Endometrium (tissue), 2 donors: ENCODE results near the gene ZNF677.
A peak's percentile ranks its signal among the peaks of the same experiment; 100 is the strongest.
"Not testable (repeated sequence)": the region's sequence is repeated elsewhere in the genome, so short reads cannot be mapped to it uniquely, and the experiment has no call there.

Experiments
- FAIRE-seq: peaks from 2 replicates; lab custom pipeline; 2012; peaks lifted over from hg19 to GRCh38; lab: Jason Lieb, UNC
- donor health status: control.
- donor health status: control.

Gene ZNF677

GRCh38 chr19:53254411-53255341, at the start of gene ZNF677:
ZNF677 (minus strand) TSS chr19:53254873; CDS start chr19:53251550, 3,323 bp downstream.
- FAIRE-seq, result no peak

- FAIRE-seq, result not testable (repeated sequence)
Measured at GRCh38 chr19:53301341-53301740, 46.7 kb upstream of the ZNF677 start.

GRCh38 chr19:53294786-53295441, 40.2 kb upstream of the ZNF677 start:
- no peak for FAIRE-seq

GRCh38 chr19:53290758-53291549, 36.3 kb upstream of the ZNF677 start:
- FAIRE-seq, result no peak

GRCh38 chr19:53285087-53285486, 30.4 kb upstream of the ZNF677 start:
- no peak for FAIRE-seq

GRCh38 chr19:53281947-53282346, 27.3 kb upstream of the ZNF677 start:
- not testable (repeated sequence) for FAIRE-seq

- FAIRE-seq, result no peak
Measured at GRCh38 chr19:53275480-53275879, 20.8 kb upstream of the ZNF677 start.

GRCh38 chr19:53272044-53272443, 17.4 kb upstream of the ZNF677 start:
- FAIRE-seq, result no peak

GRCh38 chr19:53269861-53270260, 15.2 kb upstream of the ZNF677 start:
- not testable (repeated sequence) for FAIRE-seq

- FAIRE-seq, result not testable (repeated sequence)
Measured at GRCh38 chr19:53267623-53268022, 12.9 kb upstream of the ZNF677 start, which contains the start of gene VN1R4. VN1R4 (minus strand) TSS chr19:53267723; CDS start chr19:53267665, 58 bp downstream.

- not testable (repeated sequence) for FAIRE-seq
Measured at GRCh38 chr19:53257715-53258342, 3.2 kb upstream of the ZNF677 start, which contains the start of gene VN1R2. VN1R2 (plus strand) TSS chr19:53258292; CDS start chr19:53258376, 84 bp downstream.

- FAIRE-seq, result no peak
Measured at GRCh38 chr19:53246498-53246897, 8.2 kb downstream of the ZNF677 start.

GRCh38 chr19:53237114-53237777, 17.4 kb downstream of the ZNF677 start:
- no peak for FAIRE-seq

GRCh38 chr19:53224606-53225005, 30.1 kb downstream of the ZNF677 start:
- FAIRE-seq, result no peak

GRCh38 chr19:53222716-53223115, 32.0 kb downstream of the ZNF677 start:
- not testable (repeated sequence) for FAIRE-seq

GRCh38 chr19:53212703-53213320, 41.9 kb downstream of the ZNF677 start:
- FAIRE-seq, result no peak

- FAIRE-seq, result not testable (repeated sequence)
Measured at GRCh38 chr19:53211554-53211953, 43.1 kb downstream of the ZNF677 start.

GRCh38 chr19:53196777-53197396, 57.8 kb downstream of the ZNF677 start:
- no peak for FAIRE-seq

GRCh38 chr19:53195265-53195903, 59.3 kb downstream of the ZNF677 start:
- peak; percentile 95 for FAIRE-seq
